Mesenchymal stem cell (in vitro differentiated cells and primary cell): ENCODE data around the gene KATNBL1.

Source experiments
- DNase-seq: peaks from one replicate; pipeline ENCODE4 v3.0.0-alpha.2; 2013
- H2AFZ ChIP-seq: one replicate; pipeline ENCODE4 v1.6.1; 2013; ENCODE audit warnings: low read depth, mild to moderate bottlenecking, control low read depth, inconsistent platforms, low read length, moderate library complexity
- H2AK5ac ChIP-seq: 2 replicates; pipeline ENCODE4 v1.6.1; 2013; ENCODE audit warnings: low read length, moderate library complexity, mild to moderate bottlenecking, inconsistent platforms; ENCODE audit not compliant: severe bottlenecking
- H2BK120ac ChIP-seq: one replicate; pipeline ENCODE4 v1.6.1; 2013; ENCODE audit warnings: low read depth, mild to moderate bottlenecking, inconsistent platforms, low read length, moderate library complexity
- H2BK12ac ChIP-seq, 2 experiments: one replicate each; pipeline ENCODE4 v1.6.1; 2013; ENCODE audit warnings: inconsistent platforms in 2 of 2, low read length in 2 of 2, mild to moderate bottlenecking in 2 of 2, moderate library complexity in 2 of 2, control low read depth in 1 of 2
- H2BK15ac ChIP-seq: one replicate; pipeline ENCODE4 v1.6.1; 2013; ENCODE audit warnings: mild to moderate bottlenecking, low read depth, inconsistent platforms; ENCODE audit not compliant: poor library complexity, severe bottlenecking
- H2BK5ac ChIP-seq: 2 replicates; pipeline ENCODE4 v1.6.1; 2013; ENCODE audit warnings: low read depth, mild to moderate bottlenecking, low read length, control low read depth, inconsistent platforms; ENCODE audit not compliant: poor library complexity, severe bottlenecking
- H3K14ac ChIP-seq, 2 experiments: one replicate each; pipeline ENCODE4 v1.6.1; 2013; ENCODE audit warnings: inconsistent platforms in 2 of 2, low read length in 2 of 2, control low read depth in 1 of 2, mild to moderate bottlenecking in 1 of 2, moderate library complexity in 1 of 2
- H3K18ac ChIP-seq, 2 experiments: one replicate each; pipeline ENCODE4 v1.6.1; 2013; ENCODE audit warnings: inconsistent platforms in 2 of 2, low read length in 2 of 2, control low read depth in 1 of 2, low read depth in 1 of 2, mild to moderate bottlenecking in 1 of 2
- H3K23ac ChIP-seq, 2 experiments: one replicate each; pipeline ENCODE4 v1.6.1; 2013; ENCODE audit warnings: inconsistent platforms in 2 of 2, low read length in 2 of 2, mild to moderate bottlenecking in 2 of 2, moderate library complexity in 2 of 2, control low read depth in 1 of 2
- H3K27ac ChIP-seq: 2 replicates; pipeline ENCODE4 v1.5.1; 2013; ENCODE audit warnings: mild to moderate bottlenecking, moderate library complexity, low read length, control low read depth, inconsistent platforms; ENCODE audit not compliant: poor library complexity, severe bottlenecking
- H3K27me3 ChIP-seq, 2 experiments: 2 replicates each; pipeline versions ENCODE4 v1.6.1 to v1.7.0; 2013; ENCODE audit warnings: low read length in 2 of 2, mild to moderate bottlenecking in 2 of 2, moderate library complexity in 2 of 2, control low read depth in 1 of 2, inconsistent platforms in 1 of 2; ENCODE audit not compliant: control insufficient read depth in 1 of 2, insufficient read depth in 1 of 2
- H3K36me3 ChIP-seq, 2 experiments: 2 replicates each; pipeline versions ENCODE4 v1.6.1 to v1.7.0; 2013; ENCODE audit warnings: low read length in 2 of 2, control low read depth in 1 of 2, inconsistent platforms in 1 of 2, low read depth in 1 of 2, mild to moderate bottlenecking in 1 of 2; ENCODE audit not compliant: insufficient read depth in 2 of 2, control insufficient read depth in 1 of 2
- H3K4ac ChIP-seq, 2 experiments: one replicate each; pipeline ENCODE4 v1.6.1; 2013; ENCODE audit warnings: inconsistent platforms in 2 of 2, low read length in 2 of 2, mild to moderate bottlenecking in 2 of 2, moderate library complexity in 2 of 2, control low read depth in 1 of 2, low read depth in 1 of 2
- H3K4me1 ChIP-seq: 2 replicates; pipeline ENCODE4 v1.6.1; 2013; ENCODE audit warnings: low read depth, low read length, control low read depth; ENCODE audit not compliant: control insufficient read depth, insufficient read depth
- H3K4me2 ChIP-seq: 2 replicates; pipeline ENCODE4 v1.6.1; 2013; ENCODE audit warnings: low read length, mild to moderate bottlenecking, inconsistent platforms; ENCODE audit not compliant: poor library complexity, severe bottlenecking
- H3K4me3 ChIP-seq, 2 experiments: 2 replicates each; pipeline versions ENCODE4 v1.5.1 to v1.7.0; 2013; ENCODE audit warnings: low read length in 2 of 2, mild to moderate bottlenecking in 2 of 2, control low read depth in 1 of 2, low read depth in 1 of 2; ENCODE audit not compliant: insufficient read depth in 1 of 2
- H3K79me1 ChIP-seq: replicated peaks from 2 replicates; pipeline ENCODE4 v1.6.1; 2013; ENCODE audit warnings: mild to moderate bottlenecking, control low read depth, low read length, inconsistent platforms; ENCODE audit not compliant: poor library complexity, severe bottlenecking
- H3K9ac ChIP-seq: 2 replicates; pipeline ENCODE4 v1.7.0; 2013; ENCODE audit warnings: mild to moderate bottlenecking, low read length, moderate library complexity
- H3K9me3 ChIP-seq: 2 replicates; pipeline ENCODE4 v1.7.0; 2013; ENCODE audit warnings: mild to moderate bottlenecking, low read length; ENCODE audit not compliant: control insufficient read depth
- H4K8ac ChIP-seq: one replicate; pipeline ENCODE4 v1.6.1; 2013; ENCODE audit warnings: inconsistent platforms, mild to moderate bottlenecking, low read length, moderate library complexity
- H4K91ac ChIP-seq: one replicate; pipeline ENCODE4 v1.6.1; 2013; ENCODE audit warnings: mild to moderate bottlenecking, low read length, inconsistent platforms
- WGBS: methylation state at CpG from one replicate; pipeline ENCODE4 v1.1.7; 2013; ENCODE audit warnings: mixed read lengths; 5-methylcytosine and 5-hydroxymethylcytosine counted together

Gene KATNBL1

DNA sequence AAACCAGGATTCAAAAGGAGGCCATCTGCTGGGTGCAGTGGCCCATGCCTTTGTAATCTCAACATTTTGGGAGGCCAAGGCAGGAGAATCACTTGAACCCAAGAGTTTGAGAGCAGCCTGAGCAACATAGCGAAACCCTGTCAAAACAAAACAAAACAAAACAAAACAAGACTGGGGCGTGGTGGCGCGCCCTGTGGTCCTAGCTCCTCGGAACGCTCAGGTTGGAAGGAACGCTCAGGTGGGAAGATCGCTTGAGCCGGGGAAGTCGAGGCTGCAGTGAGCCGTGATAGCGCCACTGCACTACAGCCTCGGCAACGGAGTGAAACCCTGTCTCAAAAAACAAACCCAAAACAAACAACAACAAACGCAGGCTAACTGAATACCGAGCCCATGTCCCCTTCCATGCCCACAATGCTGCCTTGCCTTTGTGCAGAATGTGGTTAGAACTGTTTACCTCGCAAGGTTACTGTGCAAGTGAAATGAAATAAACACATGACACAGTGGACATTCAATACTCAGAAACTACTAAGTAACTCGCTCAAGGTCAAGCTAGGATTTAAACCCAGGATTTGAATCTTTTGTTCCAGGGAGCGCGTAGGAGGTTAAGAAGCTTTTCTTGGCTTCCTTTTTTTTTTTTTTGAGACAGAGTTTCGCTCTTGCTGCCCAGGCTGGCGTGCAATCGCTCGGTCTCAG, 14.2 kb upstream of the KATNBL1 start:
- Histone ChIP-seq H3K18ac (peak overlapping the region in 1 of 2 experiments; percentile 30), H3K4me1 (peaks cover 2% of the 10 kb centered on the region)
- 85% methylated on average over 22 of the region's 24 CpGs for WGBS

GRCh38 chr15:34217587-34218225, 7.8 kb upstream of the KATNBL1 start:
- H3K18ac ChIP-seq = no peak overlapping the region

More for the DNA sequence above, 14.2 kb upstream of the KATNBL1 start:
- no peaks in the 10 kb centered on the region for H3K27me3 ChIP-seq
- H4K91ac ChIP-seq = no peak overlapping the region
- H3K27ac ChIP-seq = no peak overlapping the region
- H3K9ac ChIP-seq = peak overlapping the region; percentile 97
- H3K36me3 ChIP-seq = peaks cover 1 to 19% of the 10 kb centered on the region in 2 experiments
- H3K4me3 ChIP-seq = peak overlapping the region in 1 of 2 experiments; percentile 91
- no peak overlapping the region for H2AK5ac ChIP-seq
- peaks cover 7% of the 10 kb centered on the region for H3K79me1 ChIP-seq
- H2BK12ac ChIP-seq = no peak overlapping the region
- peak overlapping the region; percentile 20 for H3K4me2 ChIP-seq
- no peak overlapping the region for H3K23ac ChIP-seq
- H4K8ac ChIP-seq = peak overlapping the region; percentile 81
- no peak overlapping the region for H2AFZ ChIP-seq
- no peak overlapping the region for H3K4ac ChIP-seq
- no peak overlapping the region for H3K14ac ChIP-seq
- H2BK15ac ChIP-seq = no peak overlapping the region
- DNase-seq = no peak
- no peak overlapping the region for H2BK5ac ChIP-seq
- no peaks in the 10 kb centered on the region for H3K9me3 ChIP-seq
- H2BK120ac ChIP-seq = no peak overlapping the region

GRCh38 chr15:34216527-34217270, 6.8 kb upstream of the KATNBL1 start:
- Histone ChIP-seq H2AK5ac (no peak overlapping the region), H2BK12ac (no peak overlapping the region), H3K9me3 (no peaks in the 10 kb centered on the region), H3K27me3 (peaks cover 0 to 4% of the 10 kb centered on the region in 2 experiments), H3K4me3 (no peak overlapping the region), H2BK120ac (no peak overlapping the region), H2BK15ac (no peak overlapping the region), H3K4ac (no peak overlapping the region), H3K27ac (no peak overlapping the region), H4K8ac (no peak overlapping the region), H3K4me1 (no peaks in the 10 kb centered on the region), H3K36me3 (no peaks in the 10 kb centered on the region), H3K14ac (no peak overlapping the region), H3K18ac (no peak overlapping the region), H3K23ac (no peak overlapping the region), H3K9ac (no peak overlapping the region), H2BK5ac (no peak overlapping the region), H3K4me2 (no peak overlapping the region), H2AFZ (no peak overlapping the region), H4K91ac (no peak overlapping the region), H3K79me1 (no peaks in the 10 kb centered on the region)
- no peak for DNase-seq

More at GRCh38 chr15:34217587-34218225, 7.8 kb upstream of the KATNBL1 start:
- 97% methylated on average over 6 of the region's 7 CpGs for WGBS
- Histone ChIP-seq H4K91ac (no peak overlapping the region), H2BK15ac (no peak overlapping the region), H3K23ac (no peak overlapping the region), H2BK120ac (no peak overlapping the region), H3K9ac (no peak overlapping the region), H3K27me3 (peaks cover 0 to 4% of the 10 kb centered on the region in 2 experiments), H2AK5ac (no peak overlapping the region), H2BK12ac (no peak overlapping the region), H4K8ac (no peak overlapping the region), H3K4ac (no peak overlapping the region), H3K14ac (no peak overlapping the region), H3K27ac (no peak overlapping the region), H3K79me1 (no peaks in the 10 kb centered on the region), H3K4me1 (no peaks in the 10 kb centered on the region), H2BK5ac (no peak overlapping the region), H3K4me3 (no peak overlapping the region), H3K9me3 (no peaks in the 10 kb centered on the region), H3K36me3 (no peaks in the 10 kb centered on the region), H3K4me2 (no peak overlapping the region), H2AFZ (no peak overlapping the region)
- DNase-seq = peak; percentile 70

- H3K9ac ChIP-seq = no peak overlapping the region
- no peaks in the 10 kb centered on the region for H3K36me3 ChIP-seq
- no peak overlapping the region for H3K4me2 ChIP-seq
- no peak overlapping the region for H3K27ac ChIP-seq
- no peak overlapping the region for H3K4ac ChIP-seq
- H3K4me1 ChIP-seq = peaks cover 1% of the 10 kb centered on the region
- H2BK5ac ChIP-seq = no peak overlapping the region
- no peak overlapping the region for H2BK12ac ChIP-seq
- no peak overlapping the region for H3K4me3 ChIP-seq
- H3K14ac ChIP-seq = no peak overlapping the region
- no peak overlapping the region for H2BK15ac ChIP-seq
- no peak overlapping the region for H2AFZ ChIP-seq
- no peak overlapping the region for H4K91ac ChIP-seq
- WGBS = 55% methylated on average over 3 of the region's 3 CpGs
- no peak overlapping the region for H2BK120ac ChIP-seq
- H3K9me3 ChIP-seq = no peaks in the 10 kb centered on the region
- H3K27me3 ChIP-seq = peaks cover 0 to 4% of the 10 kb centered on the region in 2 experiments
- no peak overlapping the region for H3K23ac ChIP-seq
- H3K18ac ChIP-seq = no peak overlapping the region
- DNase-seq = no peak
- H2AK5ac ChIP-seq = no peak overlapping the region
- H4K8ac ChIP-seq = peak overlapping the region; percentile 36
- H3K79me1 ChIP-seq = no peaks in the 10 kb centered on the region
Measured at GRCh38 chr15:34214135-34214534, 4.2 kb upstream of the KATNBL1 start.
